Muscle of leg (tissue), 11 donors: ENCODE data around the gene LRTM2. TPM values are rescaled to one million over a fixed set of nuclear protein-coding genes. Genes with fewer than 3 reads are reported as not detected.
A peak's percentile ranks its signal among the peaks of the same experiment; 100 is the strongest.

Experiments
- DNase-seq: peaks from one replicate; pipeline ENCODE4 v3.0.0; 2013
- H3K27ac ChIP-seq: one replicate; pipeline ENCODE4 v1.5.1; 2013; ENCODE audit warnings: mild to moderate bottlenecking, low read length, control low read depth
- H3K27me3 ChIP-seq: one replicate; pipeline ENCODE4 v1.6.1; 2013; ENCODE audit warnings: low read length; ENCODE audit not compliant: control insufficient read depth, insufficient read depth
- H3K36me3 ChIP-seq: one replicate; pipeline ENCODE4 v1.6.1; 2013; ENCODE audit warnings: low read length; ENCODE audit not compliant: control insufficient read depth, insufficient read depth
- H3K4me1 ChIP-seq: one replicate; pipeline ENCODE4 v1.6.1; 2013; ENCODE audit warnings: low read length; ENCODE audit not compliant: control insufficient read depth, insufficient read depth
- H3K4me3 ChIP-seq: one replicate; pipeline ENCODE4 v1.5.1; 2013; ENCODE audit warnings: low read length, control low read depth
- H3K9me3 ChIP-seq: replicated peaks from 2 replicates; pipeline ENCODE4 v1.6.1; 2013; ENCODE audit warnings: low read depth, low read length; ENCODE audit not compliant: control insufficient read depth
- WGBS: methylation state at CpG from one replicate; pipeline ENCODE4 v1.1.5; 2013; ENCODE audit warnings: missing lambda C conversion rate; ENCODE audit not compliant: insufficient coverage; 5-methylcytosine and 5-hydroxymethylcytosine counted together
- polyA plus RNA-seq, 8 donors: library from polyadenylated mRNA; unstranded; fragments of 120-200 nt; gene quantifications; one replicate each; pipeline versions ENCODE4 v1.2.1 to v1.2.3, GENCODE V29; 2013; ENCODE audit warnings: inconsistent platforms in 1 of 8, low replicate concordance in 1 of 8; ENCODE audit not compliant: insufficient read length in 8 of 8, insufficient read depth in 1 of 8
- total RNA-seq: library from RNA; stranded (reverse); fragments of 120-200 nt; gene quantifications from one replicate; pipeline ENCODE4 v1.2.4, GENCODE V29; 2013

LRTM2 gene
- total and polyA plus RNA-seq, 9 donors, result 0.09 to 0.58 (median 0.21) TPM

- Histone ChIP-seq H3K36me3 (no peaks in the 10 kb centered on the region), H3K4me3 (no peak overlapping the region), H3K4me1 (peaks cover 6% of the 10 kb centered on the region), H3K27me3 (peaks cover 38% of the 10 kb centered on the region), H3K9me3 (no peaks in the 10 kb centered on the region), H3K27ac (no peak overlapping the region)
- DNase-seq, result peak; percentile 85
- WGBS, result 3% methylated on average over 28 of the region's 34 CpGs
Measured at GRCh38 chr12:1830981-1831963, 10.9 kb downstream of the LRTM2 start.

DNA sequence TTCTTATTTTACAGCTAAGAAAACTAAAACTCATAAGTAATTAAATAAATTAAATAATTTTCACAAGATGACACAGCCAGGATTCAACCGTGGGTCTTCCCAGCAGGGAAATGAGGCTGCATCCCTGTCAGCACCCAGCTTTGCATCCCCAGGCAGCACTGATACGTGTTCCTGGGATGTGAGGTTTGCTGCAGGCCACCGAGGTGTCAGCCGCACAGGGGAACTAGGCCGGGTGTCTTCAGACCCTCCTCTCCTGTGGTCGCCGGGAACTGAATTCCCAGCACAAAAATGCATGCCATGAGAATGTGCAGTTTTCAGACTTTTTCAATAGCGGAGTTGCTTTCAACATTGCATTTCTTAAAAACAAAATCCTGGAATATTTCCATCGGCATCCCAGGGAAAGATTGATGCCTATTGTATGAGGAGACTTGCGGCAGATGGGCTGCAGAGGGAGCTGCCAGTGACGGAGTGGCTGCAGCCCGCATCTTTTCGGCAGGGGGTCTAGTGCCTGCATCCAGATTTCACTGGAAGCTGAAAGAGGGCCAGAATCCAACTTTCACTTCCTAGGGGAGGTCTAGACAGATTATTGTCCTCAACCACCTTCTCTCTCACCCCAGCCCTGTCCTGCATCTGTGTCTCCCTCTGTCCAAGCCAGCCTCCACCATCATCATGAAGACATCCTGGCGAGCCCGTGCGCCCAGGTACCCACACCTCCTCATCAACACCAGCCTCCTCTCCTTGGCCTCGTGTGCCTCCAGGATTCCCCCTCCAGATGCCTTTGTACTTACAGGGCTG lies 12.6 kb downstream of the LRTM2 start:
- Histone ChIP-seq H3K4me1 (peaks cover 9% of the 10 kb centered on the region), H3K9me3 (no peaks in the 10 kb centered on the region), H3K27me3 (peaks cover 38% of the 10 kb centered on the region), H3K36me3 (no peaks in the 10 kb centered on the region), H3K4me3 (no peak overlapping the region), H3K27ac (no peak overlapping the region)
- no peak for DNase-seq
- WGBS, result 64% methylated on average over 10 of the region's 17 CpGs

DNA sequence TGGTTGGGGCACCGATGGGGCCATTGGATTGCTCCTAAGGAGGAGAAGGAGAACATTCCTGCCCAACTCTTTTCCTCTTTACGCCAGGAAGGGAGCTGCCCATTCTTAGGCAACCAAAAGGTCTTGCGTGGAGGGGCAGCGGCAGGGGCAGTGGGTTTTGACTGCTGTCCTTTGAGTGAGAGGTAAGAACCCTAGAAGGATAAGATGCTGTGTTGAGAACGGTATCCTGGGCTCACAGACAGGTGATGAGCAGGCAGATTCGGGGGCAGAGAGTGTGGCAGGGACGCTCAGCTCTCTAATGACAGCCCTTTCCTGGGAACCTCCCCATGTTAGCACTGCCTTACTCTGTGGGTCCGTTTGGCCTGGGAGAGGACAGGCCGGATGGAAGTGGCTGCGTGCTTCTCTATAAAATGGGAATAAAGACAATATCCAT lies 13.2 kb downstream of the LRTM2 start:
- peaks cover 9% of the 10 kb centered on the region for H3K4me1 ChIP-seq
- DNase-seq, result no peak
- H3K36me3 ChIP-seq, result no peaks in the 10 kb centered on the region
- H3K27ac ChIP-seq, result no peak overlapping the region
- no peak overlapping the region for H3K4me3 ChIP-seq
- peaks cover 39% of the 10 kb centered on the region for H3K27me3 ChIP-seq
- H3K9me3 ChIP-seq, result no peaks in the 10 kb centered on the region
- 76% methylated on average over 2 of the region's 10 CpGs for WGBS

- no peak overlapping the region for H3K27ac ChIP-seq
- H3K9me3 ChIP-seq, result no peaks in the 10 kb centered on the region
- DNase-seq, result no peak
- peaks cover 9% of the 10 kb centered on the region for H3K4me1 ChIP-seq
- H3K4me3 ChIP-seq, result no peak overlapping the region
- 84% methylated on average over 31 of the region's 34 CpGs for WGBS
- H3K36me3 ChIP-seq, result no peaks in the 10 kb centered on the region
- H3K27me3 ChIP-seq, result peaks cover 34% of the 10 kb centered on the region
Measured at GRCh38 chr12:1834186-1834925, 14.0 kb downstream of the LRTM2 start.

DNA sequence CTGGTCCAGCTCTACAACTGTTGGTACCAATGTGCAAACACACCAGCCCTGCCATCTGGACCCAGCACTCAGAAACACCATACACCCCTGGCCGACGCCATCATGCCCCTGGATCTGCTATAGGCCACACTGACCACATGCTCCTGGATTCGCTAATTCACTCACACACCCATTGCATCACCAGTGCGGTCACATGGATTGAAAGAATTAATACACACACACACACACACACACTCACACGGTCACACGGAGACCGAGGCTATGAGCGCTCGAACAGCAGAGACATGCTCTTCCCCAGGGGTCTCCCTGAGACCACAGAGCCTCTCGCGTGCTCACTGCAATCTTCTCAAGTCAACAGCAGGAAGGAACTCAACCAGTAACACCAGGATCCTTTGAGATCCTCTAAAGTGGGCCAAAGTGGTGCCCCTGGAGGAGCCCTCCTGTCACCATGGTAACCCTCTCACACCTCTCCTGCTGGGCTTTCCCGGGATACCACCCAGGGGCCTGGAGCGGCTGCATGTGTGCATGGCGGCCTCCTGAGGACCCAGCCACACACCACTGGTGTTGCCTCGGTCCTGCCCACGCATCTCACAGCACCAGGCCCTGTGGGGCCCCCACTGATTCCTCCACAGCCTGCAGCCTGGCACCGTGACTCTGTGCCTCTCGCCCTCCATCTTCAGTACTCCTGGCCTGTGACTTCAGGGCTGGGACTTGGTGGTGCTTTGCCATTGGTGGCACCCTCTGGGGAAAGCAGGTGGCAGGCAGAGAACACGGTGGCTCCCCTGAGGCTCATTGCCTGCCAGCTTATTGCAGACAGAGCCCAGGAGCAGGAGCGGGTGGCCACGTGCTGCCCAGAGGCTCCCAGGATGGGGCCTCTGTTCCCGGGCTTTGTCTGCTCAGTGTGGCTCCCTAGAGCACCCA lies 15.1 kb downstream of the LRTM2 start:
- H3K27ac ChIP-seq, result no peak overlapping the region
- H3K36me3 ChIP-seq, result no peaks in the 10 kb centered on the region
- H3K4me1 ChIP-seq, result peaks cover 9% of the 10 kb centered on the region
- no peaks in the 10 kb centered on the region for H3K9me3 ChIP-seq
- DNase-seq, result no peak
- no peak overlapping the region for H3K4me3 ChIP-seq
- peaks cover 32% of the 10 kb centered on the region for H3K27me3 ChIP-seq
- WGBS, result 76% methylated on average over 20 of the region's 22 CpGs

- 69% methylated on average over 6 of the region's 7 CpGs for WGBS
Measured at GRCh38 chr12:1836241-1836803, 16.0 kb downstream of the LRTM2 start.

GRCh38 chr12:1836854-1837421 lies 16.6 kb downstream of the LRTM2 start:
- H3K36me3 ChIP-seq, result no peaks in the 10 kb centered on the region
- H3K9me3 ChIP-seq, result no peaks in the 10 kb centered on the region
- WGBS, result 65% methylated on average over 22 of the region's 22 CpGs
- H3K4me1 ChIP-seq, result peaks cover 3% of the 10 kb centered on the region
- peaks cover 20% of the 10 kb centered on the region for H3K27me3 ChIP-seq
- no peak overlapping the region for H3K27ac ChIP-seq
- no peak overlapping the region for H3K4me3 ChIP-seq
- DNase-seq, result no peak

More at GRCh38 chr12:1836241-1836803, 16.0 kb downstream of the LRTM2 start:
- no peak overlapping the region for H3K4me3 ChIP-seq
- DNase-seq, result no peak
- H3K4me1 ChIP-seq, result peaks cover 4% of the 10 kb centered on the region
- no peaks in the 10 kb centered on the region for H3K36me3 ChIP-seq
- H3K27me3 ChIP-seq, result peaks cover 26% of the 10 kb centered on the region
- no peak overlapping the region for H3K27ac ChIP-seq
- H3K9me3 ChIP-seq, result no peaks in the 10 kb centered on the region

- Histone ChIP-seq H3K27ac (no peak overlapping the region), H3K9me3 (no peaks in the 10 kb centered on the region), H3K4me1 (peaks cover 3% of the 10 kb centered on the region), H3K4me3 (no peak overlapping the region), H3K36me3 (no peaks in the 10 kb centered on the region), H3K27me3 (peaks cover 21% of the 10 kb centered on the region)
- 55% methylated on average over 7 of the region's 12 CpGs for WGBS
- no peak for DNase-seq
Measured at GRCh38 chr12:1837541-1838204, 17.3 kb downstream of the LRTM2 start.
